ENCODE measurements around the gene RAB33B. TPM values are rescaled to one million over a fixed set of nuclear protein-coding genes. Genes with fewer than 3 reads are reported as not detected.

RAB33B gene
- total and polyA plus RNA-seq, 10 of the 15 experiments (the other 5 are each of a cell fraction or from before 2014, with no cell fraction given) = 3.2 to 10.7 (median 7.5) TPM

DNA sequence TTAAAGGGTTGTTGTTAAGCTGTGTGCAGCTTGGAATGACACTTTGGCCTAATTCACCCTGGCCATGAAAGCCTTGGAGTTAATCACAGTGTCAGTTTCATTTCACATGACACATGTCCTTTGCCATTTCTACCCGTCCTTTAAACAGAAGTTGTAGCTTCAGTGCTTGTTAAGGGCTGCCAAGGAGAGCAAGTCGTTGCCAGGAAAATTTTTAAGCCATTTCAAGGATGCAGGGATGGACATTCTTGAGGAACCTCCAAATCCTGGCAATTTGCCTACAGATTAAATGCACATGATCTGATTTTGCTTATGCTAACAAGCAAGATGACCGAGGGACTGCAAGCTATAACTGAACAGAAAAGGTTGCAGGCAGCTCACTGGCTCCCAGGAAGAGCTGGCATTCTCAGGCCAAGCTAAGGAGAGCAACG is 61.6 kb downstream of the RAB33B start:
- POLR2A ChIA-PET = interaction anchor here (0.7 kb wide), 1 partner anchor 193 kb away, joined by 4 read pairs; no protein-coding TSS in a partner anchor
- H3K9me3 ChIP-seq (replicated peaks; ENCODE audit: control insufficient read depth, insufficient read depth, low read length) = no peaks in the 10 kb centered on the region

GRCh38 chr4:139521754-139522401 is 68.0 kb downstream of the RAB33B start:
- Histone ChIP-seq H3K27me3 (replicated peaks in 1 of 2; ENCODE audit: control insufficient read depth in 2 of 2, insufficient read depth in 2 of 2, low read length in 1 of 2) (no peaks in the 10 kb centered on the region), H3K79me2 (ENCODE audit: control insufficient read depth, insufficient read depth, low read length) (no peaks in the 10 kb centered on the region), H3K4me3 (no peak overlapping the region), H3K9ac (ENCODE audit: control insufficient read depth, insufficient read depth, low read length) (peak overlapping the region; percentile 13; the same call in 1 of the 2 replicates), H4K20me1 (ENCODE audit: control insufficient read depth, insufficient read depth) (no peaks in the 10 kb centered on the region), H3K27ac (ENCODE audit: control insufficient read depth, insufficient read depth) (peak overlapping the region; percentile 49), H3K36me3 (ENCODE audit: control insufficient read depth in 2 of 2, insufficient read depth in 2 of 2, low read length in 1 of 2) (no peaks in the 10 kb centered on the region), H3K4me1 (ENCODE audit: control insufficient read depth, insufficient read depth, low read length) (peaks cover 45% of the 10 kb centered on the region), H2AFZ (ENCODE audit: control insufficient read depth, low read depth, low read length) (peak overlapping the region; percentile 13), H3K9me3 (replicated peaks; ENCODE audit: control insufficient read depth, insufficient read depth, low read length) (no peaks in the 10 kb centered on the region), H3K4me2 (ENCODE audit: control insufficient read depth, insufficient read depth) (peak overlapping the region; percentile 26; the same call in 1 of the 2 replicates)
- ChIA-PET SMC1A (ENCODE audit: uncharacterized antibody, unreplicated experiment) (interaction anchor here (0.6 to 1.2 kb wide), 2 partner anchors 67 to 577 kb away, joined by 3 to 4 read pairs; no protein-coding TSS in a partner anchor), POLR2A (interaction anchor here (0.6 to 1.4 kb wide), 3 partner anchors 11 to 32 kb away, joined by 3 to 6 read pairs (median 4); no protein-coding TSS in a partner anchor), CTCF (interaction anchor here (0.5 to 2.2 kb wide), 8 partner anchors 9 to 290 kb away, joined by 3 to 7 read pairs (median 4); no protein-coding TSS in a partner anchor), RAD21 (ENCODE audit: unreplicated experiment) (interaction anchor here (2.0 kb wide), 1 partner anchor 12 kb away, joined by 7 read pairs; no protein-coding TSS in a partner anchor)
- intact Hi-C loops (cut with micrococcal nuclease; ENCODE audit: unreplicated experiment) (no loop called here), in situ Hi-C loops (cut with MboI) (no loop called here)
- BruUV-seq (replicated peaks) = no TSS peak
- peak; percentile 27 for DNase-seq (ENCODE audit: low read depth, low spot score)
- WGBS (ENCODE audit: insufficient coverage, insufficient replicate concordance, low lambda C conversion rate, missing lambda C conversion rate) = 57% methylated on average over 4 of the region's 4 CpGs
- peak; percentile 83 for FAIRE-seq
- ATAC-seq = peak; percentile 68
- TF ChIP-seq PKNOX1 (IDR thresholded peaks at IDR 0.05) (peak; percentile 89), PBX3 (IDR thresholded peaks at IDR 0.05; ENCODE audit: insufficient replicate concordance, low read depth, low read length) (peak; percentile 87), EP300 (IDR thresholded peaks at IDR 0.05; ENCODE audit: borderline replicate concordance in 1 of 2, control insufficient read depth in 1 of 2, low read depth in 2 of 2, low read length in 2 of 2) (0 out of 4 replicates have a peak, but pooled peaks of 1 of the 2 experiments have one; percentile 22), SPI1 (IDR thresholded peaks at IDR 0.05; ENCODE audit: borderline replicate concordance, insufficient read depth, low read depth, low read length) (peak; percentile 78; the same call in 1 of the 2 replicates), SUZ12 (IDR thresholded peaks at IDR 0.05; ENCODE audit: unreplicated experiment) (no peak), RUNX3 (IDR thresholded peaks at IDR 0.05; ENCODE audit: low read length) (peak; percentile 50), MTA2 (IDR thresholded peaks at IDR 0.05; ENCODE audit: low read depth) (peak; percentile 26; the same call in 1 of the 2 replicates)

More for the DNA sequence above, 61.6 kb downstream of the RAB33B start:
- Histone ChIP-seq H2AFZ (ENCODE audit: control insufficient read depth, low read depth, low read length) (no peak overlapping the region), H3K4me3 (no peak overlapping the region), H3K27ac (ENCODE audit: control insufficient read depth, insufficient read depth) (no peak overlapping the region), H3K27me3 (replicated peaks in 1 of 2; ENCODE audit: control insufficient read depth in 2 of 2, insufficient read depth in 2 of 2, low read length in 1 of 2) (no peaks in the 10 kb centered on the region), H3K36me3 (ENCODE audit: control insufficient read depth in 2 of 2, insufficient read depth in 2 of 2, low read length in 1 of 2) (no peaks in the 10 kb centered on the region), H3K4me2 (ENCODE audit: control insufficient read depth, insufficient read depth) (no peak overlapping the region), H3K9ac (ENCODE audit: control insufficient read depth, insufficient read depth, low read length) (no peak overlapping the region), H4K20me1 (ENCODE audit: control insufficient read depth, insufficient read depth) (no peaks in the 10 kb centered on the region), H3K79me2 (ENCODE audit: control insufficient read depth, insufficient read depth, low read length) (no peaks in the 10 kb centered on the region), H3K4me1 (ENCODE audit: control insufficient read depth, insufficient read depth, low read length) (no peaks in the 10 kb centered on the region)
- ChIA-PET SMC1A (ENCODE audit: uncharacterized antibody, unreplicated experiment) (interaction anchor here (1.1 to 1.3 kb wide), 2 partner anchors 15 to 456 kb away, joined by 3 to 5 read pairs; no protein-coding TSS in a partner anchor), RAD21 (ENCODE audit: unreplicated experiment) (no interaction called here), CTCF (interaction anchor here (1.1 to 1.4 kb wide), 3 partner anchors 9 to 17 kb away, joined by 3 read pairs; no protein-coding TSS in a partner anchor)
- BruUV-seq (replicated peaks) = no TSS peak
- FAIRE-seq (no peak), DNase-seq (ENCODE audit: low read depth, low spot score) (no peak), ATAC-seq (no peak)
- TF ChIP-seq PAX8 (IDR thresholded peaks at IDR 0.05) = no peak
- TF ChIP-seq DPF2 (IDR thresholded peaks at IDR 0.05) = no peak
- no peak for TF ChIP-seq SMAD1 (IDR thresholded peaks at IDR 0.05; ENCODE audit: low read depth, partially characterized antibody)
- TF ChIP-seq RB1 (IDR thresholded peaks at IDR 0.05; ENCODE audit: borderline replicate concordance) = no peak
- TF ChIP-seq EGR1 (IDR thresholded peaks at IDR 0.05; ENCODE audit: borderline replicate concordance in 1 of 2, low read depth in 2 of 2, low read length in 2 of 2) = no peak
- intact Hi-C loops (cut with micrococcal nuclease; ENCODE audit: unreplicated experiment) = no loop called here
- 16% methylated on average over 4 of the region's 4 CpGs for WGBS (ENCODE audit: insufficient coverage, insufficient replicate concordance, low lambda C conversion rate, missing lambda C conversion rate)
- in situ Hi-C loops (cut with MboI) = no loop called here

Measured in GM12878 (cell line).